K562 (cell line): ENCODE data around the gene PKLR. TPM values are rescaled to one million over a fixed set of nuclear protein-coding genes. Genes with fewer than 3 reads are reported as not detected.

ENCODE experiments used
- EHMT2 ChIP-seq: fragments of 450-650 bp; IDR thresholded peaks from 2 replicates; pipeline ENCODE4 v1.6.1; 2018; ENCODE audit warnings: antibody characterized with exemption
- GABPA ChIP-seq: fragments of 200-800 bp; sonication (Bioruptor generic); conservative IDR thresholded peaks from 2 replicates; pipeline ENCODE4 v1.6.1; 2016; ENCODE audit warnings: low read depth, missing genetic modification characterization, missing compliant biosample characterization
- GTF2E2 ChIP-seq: fragments of 200-800 bp; sonication (Bioruptor generic); IDR thresholded peaks from 2 replicates; pipeline ENCODE4 v1.6.1; 2016; ENCODE audit warnings: missing genetic modification characterization, missing compliant biosample characterization
- HDAC8 ChIP-seq: fragments of 450-650 bp; IDR thresholded peaks from 2 replicates; pipeline ENCODE4 v1.6.1; 2016; ENCODE audit warnings: mild to moderate bottlenecking, missing genetic modification characterization, moderate library complexity, missing compliant biosample characterization
- HMGXB4 ChIP-seq: sonication (generic); formaldehyde crosslinking; IDR thresholded peaks from 2 replicates; pipeline ENCODE4 v1.8.1; 2023; ENCODE audit warnings: mild to moderate bottlenecking, missing genetic modification reagents
- MIER1 ChIP-seq: fragments of 450-650 bp; IDR thresholded peaks from 2 replicates; pipeline ENCODE4 v1.6.1; 2016; ENCODE audit warnings: antibody characterized with exemption, mild to moderate bottlenecking, low read depth
- MYC ChIP-seq, 2 experiments: fragments of 250-450 bp in 1 of 2; sonication (Bioruptor Pico) in 1 of 2; IDR thresholded peaks; 2 replicates each; pipeline versions ENCODE4 v1.5.1 to v1.6.1; 2012 to 2021; ENCODE audit warnings: low read depth in 2 of 2, borderline replicate concordance in 1 of 2, improper control_type of control experiment in 1 of 2, low read length in 1 of 2, mild to moderate bottlenecking in 1 of 2, moderate library complexity in 1 of 2
- NFATC3 ChIP-seq: fragments of 450-650 bp; IDR thresholded peaks from 2 replicates; pipeline ENCODE4 v1.6.1; 2017; ENCODE audit warnings: mild to moderate bottlenecking
- NR2C2 ChIP-seq, 2 experiments: fragments of 200-800 bp in 1 of 2; sonication (Bioruptor generic) in 1 of 2; sonication (generic) in 1 of 2; formaldehyde crosslinking in 1 of 2; IDR thresholded peaks; 2 replicates each; pipeline versions ENCODE4 v1.6.1 to v1.8.0; 2016 to 2022; ENCODE audit warnings: mild to moderate bottlenecking in 1 of 2, missing compliant biosample characterization in 1 of 2, missing genetic modification characterization in 1 of 2, missing genetic modification reagents in 1 of 2
- PML ChIP-seq: IDR thresholded peaks from 2 replicates; pipeline ENCODE4 v1.6.1; 2012; ENCODE audit warnings: low read length, inconsistent platforms
- TAL1 ChIP-seq: fragments of 450-650 bp; IDR thresholded peaks from 2 replicates; pipeline ENCODE4 v1.6.1; 2016; ENCODE audit warnings: mild to moderate bottlenecking
- TBP ChIP-seq: optimal IDR thresholded peaks from 2 replicates; pipeline ENCODE3; 2011; ENCODE audit warnings: low read depth, low read length, improper control_type of control experiment
- TFAP4 ChIP-seq: sonication (generic); formaldehyde crosslinking; IDR thresholded peaks from 2 replicates; pipeline ENCODE4 v1.8.0; 2022; ENCODE audit warnings: missing genetic modification reagents, mild to moderate bottlenecking, moderate library complexity, borderline replicate concordance
- UBTF ChIP-seq, 2 experiments: IDR thresholded peaks; 2 replicates each; pipeline ENCODE4 v1.6.1; 2012; ENCODE audit warnings: improper control_type of control experiment in 2 of 2, low read depth in 2 of 2, low read length in 2 of 2, borderline replicate concordance in 1 of 2
- YY1 ChIP-seq, 3 experiments: IDR thresholded peaks; 2 replicates each; pipeline ENCODE4 v1.6.1; 2011; ENCODE audit warnings: low read length in 2 of 3, mild to moderate bottlenecking in 2 of 3, moderate library complexity in 2 of 3, borderline replicate concordance in 1 of 3, control low read depth in 1 of 3, low read depth in 1 of 3; ENCODE audit not compliant: insufficient read depth in 3 of 3, insufficient replicate concordance in 2 of 3, control insufficient read depth in 1 of 3, insufficient read length in 1 of 3; ENCODE audit errors: extremely low read depth in 1 of 3
- ZBTB9 ChIP-seq: fragments of 450-650 bp; formaldehyde crosslinking; IDR thresholded peaks from 2 replicates; pipeline ENCODE4 v1.4.0; 2020; ENCODE audit warnings: mild to moderate bottlenecking, moderate library complexity
- polyA plus RNA-seq, 8 experiments: library from polyadenylated mRNA; depleted of rRNA in 4 of 8; stranded (reverse) in 5 of 8; unstranded in 3 of 8; fragments of >200 nt; fragmentation: Nextera tagmentation in 2 of 8; fragmentation: Illumina TruSeq in 1 of 8; extraction: Ambion mirVana in 2 of 8; extraction: Trizol in 1 of 8; gene quantifications; 2 replicates each; pipeline versions ENCODE4 v1.2.1 to v1.2.3, GENCODE V29; 2011 to 2014; ENCODE audit warnings: inconsistent platforms in 1 of 8, missing spikeins in 1 of 8
- total RNA-seq, 7 experiments: library from RNA; depleted of rRNA in 6 of 7; stranded (reverse); fragments of >200 nt in 6 of 7; fragmentation: Illumina TruSeq in 2 of 7; extraction: Trizol in 2 of 7; gene quantifications; 2 replicates each; pipeline versions ENCODE4 v1.2.1 to v1.2.3, GENCODE V29; 2011 to 2021; ENCODE audit warnings: low replicate concordance in 1 of 7

Gene PKLR
- total and polyA plus RNA-seq, 9 of the 15 experiments (the other 6 are each of a cell fraction or from before 2014, with no cell fraction given) = 10.7 to 78.4 (median 38.2) TPM

- TF ChIP-seq UBTF (IDR thresholded peaks at IDR 0.05; ENCODE audit: borderline replicate concordance in 1 of 2, low read depth in 2 of 2, low read length in 2 of 2) (peak in 1 of 2 experiments; percentile 65; a peak in 2 of 4 replicates), PML (peak; percentile 31; the same call in 1 of the 2 replicates), TFAP4 (peak; percentile 58; the same call in 1 of the 2 replicates), MIER1 (peak; percentile 27; the same call in 1 of the 2 replicates), HMGXB4 (CRISPR knock-in tag) (0 out of 2 replicates have a peak, but pooled peaks have one; percentile 37), MYC (IDR thresholded peaks at IDR 0.05; ENCODE audit: low read depth, low read length) (peak; percentile 98), MYC (CRISPR knock-in tag; IDR thresholded peaks at IDR 0.05; ENCODE audit: borderline replicate concordance, low read depth) (peak; percentile 59; the same call in 1 of the 2 replicates), GTF2E2 (tag) (0 out of 2 replicates have a peak, but pooled peaks have one; percentile 8), GABPA (tag) (peak; percentile 77), NFATC3 (0 out of 2 replicates have a peak, but pooled peaks have one; percentile 61), HDAC8 (tag) (no peak), EHMT2 (no peak), TBP (peak; percentile 7), YY1 (IDR thresholded peaks at IDR 0.05; ENCODE audit: borderline replicate concordance in 1 of 3, control insufficient read depth in 1 of 3, extremely low read depth in 1 of 3, insufficient read depth in 3 of 3, insufficient read length in 1 of 3, insufficient replicate concordance in 2 of 3, low read depth in 1 of 3, low read length in 2 of 3) (peak in 1 of 3 experiments; percentile 30), NR2C2 (CRISPR knock-in tag; IDR thresholded peaks at IDR 0.05) (peak; percentile 29; the same call in 1 of the 2 replicates), NR2C2 (tag; IDR thresholded peaks at IDR 0.05) (peak; percentile 76), TAL1 (no peak), ZBTB9 (0 out of 2 replicates have a peak, but pooled peaks have one; percentile 34)
Observed at GRCh38 chr1:155273343-155274245, 27.6 kb downstream of the PKLR start, which contains the start of gene CLK2 (continued).
